Measurements from ENCODE around the gene TRIM31.

Gene TRIM31

GRCh38 chr6:30113003-30113759, at the start of gene TRIM31:
Gene TRIM31 (minus strand): TSS chr6:30113090. CDS start chr6:30112805, 285 bp downstream.
- DNase-seq: no peak

GRCh38 chr6:30162265-30163089, 49.6 kb upstream of the TRIM31 start:
- no peak for DNase-seq

GRCh38 chr6:30160785-30161531, 48.1 kb upstream of the TRIM31 start, which contains the start of gene TRIM10:
Gene TRIM10 (minus strand): TSS chr6:30161211. CDS start chr6:30160858, 353 bp downstream.
- DNase-seq: no peak

GRCh38 chr6:30160008-30160784, 47.3 kb upstream of the TRIM31 start:
- no peak for DNase-seq

GRCh38 chr6:30158475-30159040, 45.7 kb upstream of the TRIM31 start:
- no peak for DNase-seq

- DNase-seq: no peak
Observed at GRCh38 chr6:30157999-30158398, 45.1 kb upstream of the TRIM31 start.

- no peak for DNase-seq
Observed at GRCh38 chr6:30157581-30157980, 44.7 kb upstream of the TRIM31 start.

- no peak for DNase-seq
Observed at GRCh38 chr6:30156774-30157173, 43.9 kb upstream of the TRIM31 start.

GRCh38 chr6:30156262-30156599, 43.3 kb upstream of the TRIM31 start:
- DNase-seq: no peak

GRCh38 chr6:30155520-30156261, 42.8 kb upstream of the TRIM31 start:
- no peak for DNase-seq

GRCh38 chr6:30154709-30155519, 42.0 kb upstream of the TRIM31 start:
- no peak for DNase-seq

GRCh38 chr6:30154061-30154460, 41.2 kb upstream of the TRIM31 start:
- no peak for DNase-seq

GRCh38 chr6:30152910-30153610, 40.2 kb upstream of the TRIM31 start:
- no peak for DNase-seq

GRCh38 chr6:30152016-30152673, 39.3 kb upstream of the TRIM31 start:
- DNase-seq: no peak

GRCh38 chr6:30151580-30151979, 38.7 kb upstream of the TRIM31 start:
- no peak for DNase-seq

- no peak for DNase-seq
Observed at GRCh38 chr6:30150671-30151395, 37.9 kb upstream of the TRIM31 start.

- no peak for DNase-seq
Observed at GRCh38 chr6:30149858-30150550, 37.1 kb upstream of the TRIM31 start.

- DNase-seq: no peak
Observed at GRCh38 chr6:30149234-30149633, 36.3 kb upstream of the TRIM31 start.

Data from NCI-H1417 treated with DMSO at 0.1 percent for 48 hours (cell line).